GM18508 (cell line): ENCODE data around the gene FGD4.
"Not testable (repeated sequence)": the region's sequence is repeated elsewhere in the genome, so short reads cannot be mapped to it uniquely, and the experiment has no call there.

Source experiments
- ATAC-seq: cut with Tn5 transposase; IDR thresholded peaks from one replicate; pipeline ENCODE4 v1.9.1; 2021; ENCODE audit warnings: moderate number of reproducible peaks; ENCODE audit not compliant: insufficient read depth, unreplicated experiment

FGD4 gene

GRCh38 chr12:32515137-32515873, 115.9 kb downstream of the FGD4 start:
- ATAC-seq, result no peak

- no peak for ATAC-seq
These were observed 116.9 kb downstream of the FGD4 start for GRCh38 chr12:32516230-32516629.

- ATAC-seq, result no peak
These were observed 118.6 kb downstream of the FGD4 start for GRCh38 chr12:32517966-32518365.

GRCh38 chr12:32519047-32519446, 119.7 kb downstream of the FGD4 start:
- no peak for ATAC-seq

GRCh38 chr12:32522331-32523221, 123.2 kb downstream of the FGD4 start:
- ATAC-seq, result no peak

GRCh38 chr12:32525802-32526201, 126.4 kb downstream of the FGD4 start:
- not testable (repeated sequence) for ATAC-seq

- ATAC-seq, result not testable (repeated sequence)
These were observed 127.0 kb downstream of the FGD4 start for GRCh38 chr12:32526343-32526742.

- ATAC-seq, result no peak
These were observed 133.1 kb downstream of the FGD4 start for GRCh38 chr12:32532422-32532821.

- ATAC-seq, result no peak
These were observed 133.6 kb downstream of the FGD4 start for GRCh38 chr12:32532951-32533350.

- not testable (repeated sequence) for ATAC-seq
These were observed 134.1 kb downstream of the FGD4 start for GRCh38 chr12:32533506-32533905.

GRCh38 chr12:32533971-32534590, 134.7 kb downstream of the FGD4 start:
- ATAC-seq, result no peak

GRCh38 chr12:32534698-32535097, 135.3 kb downstream of the FGD4 start:
- no peak for ATAC-seq

GRCh38 chr12:32535288-32535999, 136.1 kb downstream of the FGD4 start:
- no peak for ATAC-seq

- ATAC-seq, result no peak
These were observed 136.6 kb downstream of the FGD4 start for GRCh38 chr12:32536000-32536345.

- no peak for ATAC-seq
These were observed 142.5 kb downstream of the FGD4 start for GRCh38 chr12:32541754-32542374.

GRCh38 chr12:32542428-32543229, 143.3 kb downstream of the FGD4 start:
- no peak for ATAC-seq

- no peak for ATAC-seq
These were observed 145.5 kb downstream of the FGD4 start for GRCh38 chr12:32544893-32545292.

GRCh38 chr12:32545413-32545980, 146.1 kb downstream of the FGD4 start:
- ATAC-seq, result no peak

GRCh38 chr12:32546272-32546671, 146.9 kb downstream of the FGD4 start:
- no peak for ATAC-seq
